Thymus (tissue), 11 donors: Measurements from ENCODE around the gene DRP2. TPM values are rescaled to one million over a fixed set of nuclear protein-coding genes. Genes with fewer than 3 reads are reported as not detected.
A peak's percentile ranks its signal among the peaks of the same experiment; 100 is the strongest.

Source experiments
- DNase-seq, 9 donors: peaks; one replicate each; pipeline ENCODE4 v3.0.0-alpha.2; 2013; ENCODE audit warnings: low spot score in 9 of 9, low read depth in 6 of 9, missing footprints in 1 of 9
- H3K27ac ChIP-seq, 2 donors: one replicate each; pipeline ENCODE4 v1.5.1; 2013; ENCODE audit warnings: control low read depth in 1 of 2, low read depth in 1 of 2, low read length in 1 of 2, mild to moderate bottlenecking in 1 of 2, moderate library complexity in 1 of 2
- H3K27me3 ChIP-seq, 2 donors: one replicate each; pipeline ENCODE4 v1.5.1; 2013; ENCODE audit warnings: low read length in 1 of 2; ENCODE audit not compliant: control insufficient read depth in 2 of 2, insufficient read depth in 1 of 2
- H3K36me3 ChIP-seq, 2 donors: one replicate each; pipeline ENCODE4 v1.5.1; 2013; ENCODE audit warnings: low read length in 1 of 2, mild to moderate bottlenecking in 1 of 2, moderate library complexity in 1 of 2; ENCODE audit not compliant: control insufficient read depth in 2 of 2, insufficient read depth in 2 of 2
- H3K4me1 ChIP-seq, 2 donors: one replicate each; pipeline ENCODE4 v1.5.1; 2013; ENCODE audit warnings: low read length in 2 of 2; ENCODE audit not compliant: control insufficient read depth in 2 of 2, insufficient read depth in 2 of 2
- H3K4me3 ChIP-seq, 2 donors: one replicate each; pipeline ENCODE4 v1.5.1; 2013; ENCODE audit warnings: low read length in 2 of 2, control low read depth in 1 of 2, mild to moderate bottlenecking in 1 of 2
- H3K9me3 ChIP-seq, 2 donors: one replicate each; pipeline ENCODE4 v1.5.1; 2013; ENCODE audit warnings: low read length in 1 of 2, mild to moderate bottlenecking in 1 of 2; ENCODE audit not compliant: control insufficient read depth in 2 of 2, insufficient read depth in 1 of 2
- WGBS: extraction: QIAGEN DNeasy Blood & Tissue Kit; methylation state at CpG from one replicate; pipeline ENCODE4 v1.1.7; 2013; 5-methylcytosine and 5-hydroxymethylcytosine counted together
- polyA plus RNA-seq: library from polyadenylated mRNA; stranded (reverse); fragments of 200-250 nt; gene quantifications from one replicate; pipeline ENCODE4 v1.2.3, GENCODE V29; 2013
- total RNA-seq: library from RNA; stranded (reverse); fragments of 120-200 nt; gene quantifications from one replicate; pipeline ENCODE4 v1.2.4, GENCODE V29; 2013
- donor health status: healthy.

The DRP2 gene
- total and polyA plus RNA-seq, 2 donors: 0.64 to 4.7 TPM

- no peaks in the 10 kb centered on the region for H3K4me1 ChIP-seq
- H3K4me3 ChIP-seq: no peak overlapping the region
- no peak for DNase-seq
- 92% methylated on average over 3 of the region's 3 CpGs for WGBS
- H3K27ac ChIP-seq: no peak overlapping the region
- H3K36me3 ChIP-seq: no peaks in the 10 kb centered on the region
- H3K9me3 ChIP-seq: no peaks in the 10 kb centered on the region
- H3K27me3 ChIP-seq: peaks cover 0 to 7% of the 10 kb centered on the region in 2 donors
Measured at GRCh38 chrX:101195442-101196173, 24.0 kb upstream of the DRP2 start.

GRCh38 chrX:101203761-101204351 lies 15.7 kb upstream of the DRP2 start:
- Histone ChIP-seq H3K27ac (no peak overlapping the region), H3K27me3 (no peaks in the 10 kb centered on the region), H3K9me3 (no peaks in the 10 kb centered on the region), H3K4me3 (no peak overlapping the region), H3K4me1 (peaks cover 0 to 14% of the 10 kb centered on the region in 2 donors), H3K36me3 (no peaks in the 10 kb centered on the region)
- WGBS: 87% methylated on average over 2 of the region's 2 CpGs
- DNase-seq: no peak

GRCh38 chrX:101206471-101206870 lies 13.1 kb upstream of the DRP2 start:
- Histone ChIP-seq H3K36me3 (no peaks in the 10 kb centered on the region), H3K27me3 (no peaks in the 10 kb centered on the region), H3K27ac (no peak overlapping the region), H3K4me1 (peaks cover 0 to 15% of the 10 kb centered on the region in 2 donors), H3K9me3 (no peaks in the 10 kb centered on the region), H3K4me3 (no peak overlapping the region)
- peak in 2 of 9 donors; percentile 12 to 65 for DNase-seq
- WGBS: 57% methylated on average over 3 of the region's 3 CpGs

GRCh38 chrX:101208152-101208905 lies 11.3 kb upstream of the DRP2 start:
- Histone ChIP-seq H3K4me3 (no peak overlapping the region), H3K9me3 (no peaks in the 10 kb centered on the region), H3K4me1 (peaks cover 0 to 15% of the 10 kb centered on the region in 2 donors), H3K27ac (peak overlapping the region in 1 of 2 donors; percentile 17), H3K36me3 (no peaks in the 10 kb centered on the region), H3K27me3 (no peaks in the 10 kb centered on the region)
- WGBS: 77% methylated on average over 4 of the region's 4 CpGs
- peak in 1 of 9 donors; percentile 34 for DNase-seq

- DNase-seq: no peak
- Histone ChIP-seq H3K36me3 (no peaks in the 10 kb centered on the region), H3K4me1 (peaks cover 0 to 15% of the 10 kb centered on the region in 2 donors), H3K4me3 (no peak overlapping the region), H3K9me3 (no peaks in the 10 kb centered on the region), H3K27ac (no peak overlapping the region), H3K27me3 (no peaks in the 10 kb centered on the region)
- WGBS: 86% methylated on average over 1 of the region's 1 CpG
Measured at GRCh38 chrX:101210630-101211029, 9.0 kb upstream of the DRP2 start.

- 88% methylated on average over 6 of the region's 6 CpGs for WGBS
- DNase-seq: peak in 1 of 9 donors; percentile 72
- Histone ChIP-seq H3K4me3 (no peak overlapping the region), H3K4me1 (peaks cover 0 to 36% of the 10 kb centered on the region in 2 donors), H3K27ac (peak overlapping the region in 1 of 2 donors; percentile 75), H3K27me3 (no peaks in the 10 kb centered on the region), H3K36me3 (no peaks in the 10 kb centered on the region), H3K9me3 (no peaks in the 10 kb centered on the region)
Measured at GRCh38 chrX:101217689-101218088, 1.9 kb upstream of the DRP2 start.

- DNase-seq: peak in 3 of 9 donors; percentile 29 to 71 (median 41)
- H3K27me3 ChIP-seq: no peaks in the 10 kb centered on the region
- 10% methylated on average over 12 of the region's 12 CpGs for WGBS
- peak overlapping the region; percentile 19 to 39 for H3K4me3 ChIP-seq
- peaks cover 0 to 36% of the 10 kb centered on the region in 2 donors for H3K4me1 ChIP-seq
- peak overlapping the region; percentile 77 to 90 for H3K27ac ChIP-seq
- no peaks in the 10 kb centered on the region for H3K9me3 ChIP-seq
- no peaks in the 10 kb centered on the region for H3K36me3 ChIP-seq
Measured at GRCh38 chrX:101219864-101220346, 319 bp downstream of the DRP2 start.

GRCh38 chrX:101220662-101221260 lies 1.2 kb downstream of the DRP2 start:
- Histone ChIP-seq H3K4me1 (peaks cover 0 to 36% of the 10 kb centered on the region in 2 donors), H3K27ac (peak overlapping the region; percentile 87 to 90), H3K27me3 (no peaks in the 10 kb centered on the region), H3K4me3 (peak overlapping the region; percentile 10 to 23), H3K9me3 (no peaks in the 10 kb centered on the region), H3K36me3 (no peaks in the 10 kb centered on the region)
- peak in 6 of 9 donors; percentile 21 to 78 (median 52) for DNase-seq
- 29% methylated on average over 4 of the region's 4 CpGs for WGBS
